ENCODE data around the gene FAM209B. TPM values are rescaled to one million over a fixed set of nuclear protein-coding genes. Genes with fewer than 3 reads are reported as not detected.

FAM209B gene
- total RNA-seq, 4 donors from 2014 or later: not detected

- H3K4me1 ChIP-seq: no peaks in the 10 kb centered on the region
- H3K36me3 ChIP-seq: no peaks in the 10 kb centered on the region
- no peaks in the 10 kb centered on the region for H3K9me3 ChIP-seq
- no peak for DNase-seq
- no peak for TF ChIP-seq CTCF (IDR thresholded peaks at IDR 0.05)
- TF ChIP-seq POLR2A (IDR thresholded peaks at IDR 0.05): no peak
- H3K4me3 ChIP-seq: no peak overlapping the region
- H3K27me3 ChIP-seq: no peaks in the 10 kb centered on the region
- no peak overlapping the region for H3K27ac ChIP-seq
Measured at GRCh38 chr20:56575157-56575556, 42.1 kb downstream of the FAM209B start.

- no peak for DNase-seq
- H3K27ac ChIP-seq: no peak overlapping the region
Measured at GRCh38 chr20:56575961-56576360, 42.9 kb downstream of the FAM209B start.

GRCh38 chr20:56579301-56579710, 46.3 kb downstream of the FAM209B start:
- no peaks in the 10 kb centered on the region for H3K4me1 ChIP-seq
- TF ChIP-seq POLR2A (IDR thresholded peaks at IDR 0.05) (no peak), CTCF (IDR thresholded peaks at IDR 0.05) (no peak)
- no peaks in the 10 kb centered on the region for H3K9me3 ChIP-seq
- H3K4me3 ChIP-seq: no peak overlapping the region
- no peak overlapping the region for H3K27ac ChIP-seq
- H3K36me3 ChIP-seq: no peaks in the 10 kb centered on the region
- DNase-seq: no peak
- H3K27me3 ChIP-seq: no peaks in the 10 kb centered on the region

More at GRCh38 chr20:56575961-56576360, 42.9 kb downstream of the FAM209B start:
- no peaks in the 10 kb centered on the region for H3K36me3 ChIP-seq
- H3K27me3 ChIP-seq: no peaks in the 10 kb centered on the region
- H3K4me1 ChIP-seq: no peaks in the 10 kb centered on the region
- H3K9me3 ChIP-seq: no peaks in the 10 kb centered on the region
- no peak overlapping the region for H3K4me3 ChIP-seq
- TF ChIP-seq CTCF (IDR thresholded peaks at IDR 0.05) (no peak), POLR2A (IDR thresholded peaks at IDR 0.05) (no peak)

GRCh38 chr20:56580226-56580625, 47.2 kb downstream of the FAM209B start:
- no peak overlapping the region for H3K27ac ChIP-seq
- no peak for TF ChIP-seq CTCF (IDR thresholded peaks at IDR 0.05)
- no peak for TF ChIP-seq POLR2A (IDR thresholded peaks at IDR 0.05)
- no peaks in the 10 kb centered on the region for H3K27me3 ChIP-seq
- no peak overlapping the region for H3K4me3 ChIP-seq
- H3K4me1 ChIP-seq: no peaks in the 10 kb centered on the region
- no peaks in the 10 kb centered on the region for H3K36me3 ChIP-seq
- H3K9me3 ChIP-seq: no peaks in the 10 kb centered on the region
- no peak for DNase-seq

- no peaks in the 10 kb centered on the region for H3K9me3 ChIP-seq
- no peak overlapping the region for H3K27ac ChIP-seq
- no peak for TF ChIP-seq POLR2A (IDR thresholded peaks at IDR 0.05)
Measured at GRCh38 chr20:56581701-56582100, 48.7 kb downstream of the FAM209B start.

GRCh38 chr20:56582542-56582941, 49.5 kb downstream of the FAM209B start:
- no peaks in the 10 kb centered on the region for H3K36me3 ChIP-seq
- no peak for TF ChIP-seq CTCF (IDR thresholded peaks at IDR 0.05)
- no peak for TF ChIP-seq POLR2A (IDR thresholded peaks at IDR 0.05)

More at GRCh38 chr20:56581701-56582100, 48.7 kb downstream of the FAM209B start:
- no peaks in the 10 kb centered on the region for H3K4me1 ChIP-seq
- H3K4me3 ChIP-seq: no peak overlapping the region
- no peaks in the 10 kb centered on the region for H3K27me3 ChIP-seq
- no peak for DNase-seq
- H3K36me3 ChIP-seq: no peaks in the 10 kb centered on the region

More at GRCh38 chr20:56582542-56582941, 49.5 kb downstream of the FAM209B start:
- no peak overlapping the region for H3K4me3 ChIP-seq
- no peaks in the 10 kb centered on the region for H3K4me1 ChIP-seq
- DNase-seq: no peak
- no peaks in the 10 kb centered on the region for H3K9me3 ChIP-seq
- no peaks in the 10 kb centered on the region for H3K27me3 ChIP-seq
- H3K27ac ChIP-seq: no peak overlapping the region
